CD4-positive, alpha-beta T cell treated with Interleukin-17A for 1 hour (primary cell): ENCODE data around the gene GRID2.

Experiments
- DNase-seq: peaks from one replicate; pipeline ENCODE4 v3.0.0-alpha.2; 2020

The GRID2 gene

DNA sequence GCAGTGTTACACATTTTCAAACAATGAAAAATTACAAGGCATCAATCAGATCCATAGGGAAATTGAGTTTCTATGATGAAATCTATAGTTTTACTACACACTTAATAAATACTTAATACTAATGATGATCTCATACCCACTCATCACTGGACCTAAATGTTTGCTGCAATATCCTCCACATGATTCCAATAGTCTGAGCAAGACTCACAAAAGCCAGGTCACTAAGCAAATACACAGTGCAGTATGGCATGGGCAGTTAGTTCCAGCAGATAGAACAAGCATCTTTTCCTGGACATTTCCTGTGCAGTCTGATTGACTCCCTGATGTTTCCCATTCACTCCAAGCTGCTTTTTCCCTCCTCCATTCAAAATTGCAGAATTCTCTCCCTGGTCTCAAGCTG is 1415.8 kb downstream of the GRID2 start:
- DNase-seq = no peak

GRCh38 chr4:93722446-93722845 is 1418.7 kb downstream of the GRID2 start:
- no peak for DNase-seq

- DNase-seq = no peak
Observed at GRCh38 chr4:93730251-93730650, 1426.5 kb downstream of the GRID2 start.

DNA sequence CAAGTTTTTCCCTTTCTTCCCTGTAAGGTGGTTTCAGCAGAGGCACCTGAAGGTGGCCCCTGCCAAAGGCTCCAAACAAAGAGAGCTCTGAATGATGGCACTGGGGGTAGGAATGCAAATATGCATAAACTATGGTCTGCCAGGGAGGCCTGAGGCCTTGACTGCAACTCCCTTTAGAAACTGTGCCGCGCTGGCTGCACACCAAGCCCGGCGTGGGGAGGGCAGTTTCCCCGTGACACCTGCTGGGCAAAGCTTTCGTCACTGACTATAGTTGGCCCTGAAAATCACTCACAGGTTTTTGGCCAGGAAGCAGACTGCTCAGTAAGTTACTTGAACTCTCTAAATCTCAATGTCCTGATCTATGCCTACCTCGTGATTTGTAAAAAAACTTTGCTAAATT is 1427.0 kb downstream of the GRID2 start:
- DNase-seq = no peak

GRCh38 chr4:93731456-93731855 is 1427.7 kb downstream of the GRID2 start:
- no peak for DNase-seq

- no peak for DNase-seq
Observed at GRCh38 chr4:93732509-93732908, 1428.7 kb downstream of the GRID2 start.

GRCh38 chr4:93740890-93741289 is 1437.1 kb downstream of the GRID2 start:
- no peak for DNase-seq

DNA sequence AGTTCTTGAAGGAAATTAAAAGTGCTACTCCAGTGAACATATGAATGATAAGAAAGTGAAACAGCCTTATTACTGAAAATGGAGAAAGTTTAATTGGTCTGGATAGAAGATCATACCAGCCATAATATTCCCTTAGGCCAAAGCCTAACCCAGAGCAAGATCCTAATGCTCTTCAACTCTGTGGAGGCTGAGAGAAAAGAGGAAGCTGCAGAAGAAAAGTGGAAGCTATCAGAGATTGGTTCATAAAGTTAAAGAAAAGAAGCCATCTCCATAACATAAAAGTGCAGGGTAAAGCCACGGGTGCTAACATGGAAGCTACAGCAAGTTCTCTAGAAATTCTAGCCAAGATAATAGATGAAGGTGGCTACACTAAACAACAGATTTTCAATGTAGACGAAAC is 1439.3 kb downstream of the GRID2 start:
- DNase-seq = no peak

- DNase-seq = no peak
Observed at GRCh38 chr4:93743635-93744034, 1439.9 kb downstream of the GRID2 start.

DNA sequence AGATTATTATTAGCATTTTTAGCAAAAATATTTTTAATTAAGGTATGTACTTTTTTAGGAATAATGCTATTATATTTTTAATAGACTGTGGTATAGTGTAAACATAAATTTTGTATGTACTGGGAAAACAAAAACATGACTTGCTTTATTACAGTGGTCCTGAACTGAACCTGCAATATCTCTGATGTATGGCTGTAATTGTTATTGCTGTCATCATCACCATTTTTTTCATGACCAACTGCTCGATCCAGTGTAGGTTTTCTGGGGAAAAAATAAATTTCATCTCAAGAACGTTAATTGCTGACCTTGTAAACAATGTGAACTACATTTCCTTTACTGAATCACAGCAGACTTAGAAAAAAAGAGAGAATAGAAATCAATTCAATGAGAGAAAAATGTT is 1441.2 kb downstream of the GRID2 start:
- DNase-seq = no peak

DNA sequence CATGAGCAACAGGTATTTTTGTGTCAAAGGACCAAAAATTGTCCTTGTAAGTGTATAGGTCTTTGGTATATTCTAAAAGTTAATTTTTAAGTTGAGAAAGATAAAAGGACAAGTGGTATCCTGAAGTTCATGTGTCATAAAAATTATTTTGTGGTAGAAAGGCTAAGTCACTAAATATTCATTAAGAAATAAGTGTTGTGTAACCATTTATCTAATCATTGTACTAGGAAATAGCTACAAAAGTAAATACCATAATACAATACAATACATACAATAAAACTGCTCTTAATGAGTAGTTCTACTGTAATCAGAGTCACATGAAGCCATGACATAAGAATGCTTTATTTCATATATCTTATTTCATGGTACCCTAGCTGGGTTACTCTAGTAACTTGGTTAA is 1442.3 kb downstream of the GRID2 start:
- DNase-seq = no peak

DNA sequence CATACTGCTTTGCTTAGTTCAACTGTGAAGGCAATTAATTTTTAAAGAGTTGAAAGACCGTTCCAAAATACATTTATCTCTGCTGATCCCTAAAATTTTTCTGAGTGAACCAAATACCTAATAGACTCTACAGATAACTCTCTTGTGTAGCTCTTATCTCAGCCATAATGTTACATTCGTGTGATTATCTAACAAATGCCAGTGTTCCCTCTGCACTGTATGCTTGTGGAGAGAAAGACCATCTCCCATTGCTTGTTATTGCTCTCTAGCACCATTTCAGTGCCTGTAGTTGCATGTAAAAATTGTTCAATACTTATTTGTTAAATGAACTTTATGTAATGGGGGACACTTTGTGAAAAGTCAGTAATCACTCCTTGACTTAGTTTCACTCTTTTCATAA is 1443.5 kb downstream of the GRID2 start:
- DNase-seq = no peak

GRCh38 chr4:93748373-93749291 is 1444.9 kb downstream of the GRID2 start:
- DNase-seq = no peak

- DNase-seq = no peak
Observed at GRCh38 chr4:93749292-93749761, 1445.6 kb downstream of the GRID2 start.

GRCh38 chr4:93751411-93751810 is 1447.6 kb downstream of the GRID2 start:
- DNase-seq = no peak

GRCh38 chr4:93756101-93756500 is 1452.3 kb downstream of the GRID2 start:
- no peak for DNase-seq

DNA sequence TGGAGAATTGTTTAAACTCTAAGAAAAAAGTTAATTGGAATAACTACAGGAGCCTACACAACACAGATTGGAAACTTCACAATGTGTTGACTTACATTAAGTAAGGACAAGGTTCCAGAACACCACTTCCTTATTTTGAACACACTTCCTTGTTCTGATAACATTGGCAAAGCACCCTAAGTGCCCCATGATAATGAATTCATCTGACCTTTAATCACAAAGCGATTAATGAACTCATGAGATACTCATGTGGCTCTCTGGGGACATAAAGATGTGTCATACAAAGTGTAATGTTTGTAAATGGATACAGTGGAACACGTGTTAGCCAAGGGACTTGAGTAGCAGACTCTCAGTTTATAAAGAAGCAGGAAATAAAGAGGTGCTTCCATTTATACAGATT is 1455.7 kb downstream of the GRID2 start:
- DNase-seq = no peak

GRCh38 chr4:93760284-93760683 is 1456.5 kb downstream of the GRID2 start:
- DNase-seq = no peak

DNA sequence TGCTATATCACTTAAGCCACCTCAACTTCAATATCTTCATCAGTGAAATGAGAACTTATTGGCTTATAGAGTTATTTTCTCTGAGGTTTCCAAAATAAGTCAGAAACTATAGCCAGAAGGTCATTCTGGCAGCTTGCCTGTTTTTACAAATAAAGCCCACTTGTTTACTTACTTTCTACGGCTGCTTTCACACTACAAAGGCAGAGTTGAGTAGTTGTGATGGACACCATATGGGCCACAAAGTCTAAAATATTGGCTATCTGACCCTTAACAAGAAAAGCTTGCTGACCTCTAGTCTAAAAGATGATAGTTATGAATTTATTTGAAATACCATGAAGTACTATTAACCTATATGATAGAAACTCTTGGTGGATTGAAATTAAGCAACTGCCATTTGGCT is 1457.5 kb downstream of the GRID2 start:
- DNase-seq = no peak

- DNase-seq = peak; percentile 18
Observed at GRCh38 chr4:93764639-93765246, 1461.0 kb downstream of the GRID2 start.

DNA sequence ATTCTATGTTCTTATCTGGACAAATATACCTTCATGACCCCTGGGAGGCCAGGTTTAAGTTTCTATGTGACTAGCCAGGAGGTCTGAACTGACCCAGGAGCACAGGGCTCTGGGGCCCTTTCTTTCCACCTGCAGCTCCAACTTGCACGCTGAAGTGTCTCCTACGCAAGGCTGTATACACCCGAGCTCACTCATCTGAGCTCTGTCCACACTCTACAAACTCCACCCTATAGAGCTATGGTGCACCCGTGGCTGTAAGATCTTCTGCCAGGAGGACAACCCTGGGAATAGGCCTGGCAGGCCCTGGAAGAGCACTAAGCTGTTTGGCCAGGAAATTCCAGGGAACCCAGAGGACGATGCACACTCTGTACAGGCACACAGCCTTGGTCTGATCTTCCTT is 1464.2 kb downstream of the GRID2 start:
- DNase-seq = no peak

- no peak for DNase-seq
Observed at GRCh38 chr4:93770201-93770600, 1466.4 kb downstream of the GRID2 start.

- DNase-seq = no peak
Observed at GRCh38 chr4:93771640-93772411, 1468.1 kb downstream of the GRID2 start.

- no peak for DNase-seq
Observed at GRCh38 chr4:93772858-93773257, 1469.1 kb downstream of the GRID2 start.
